T-cell (primary cell): ENCODE results near the gene GGT6. TPM values are rescaled to one million over a fixed set of nuclear protein-coding genes. Genes with fewer than 3 reads are reported as not detected.
A peak's percentile ranks its signal among the peaks of the same experiment; 100 is the strongest.

ENCODE experiments used
- ATAC-seq, 4 experiments: fragments of 200-7000 bp in 3 of 4; fragments of 150-1000 bp in 1 of 4; cut with Tn5 transposase; replicated peaks in 1 of 4; 1 replicate in 3 of 4; 2 replicates in 1 of 4; pipeline ENCODE4 v1.10.0; 2021; ENCODE audit warnings: moderate library complexity in 3 of 4, mild to moderate bottlenecking in 2 of 4, moderate number of reproducible peaks in 1 of 4
- CTCF ChIA-PET, 2 donors: fragments of 300-600 bp; sonication (Branson Sonifier 250); formaldehyde crosslinking; loops; one replicate each; lab custom pipeline; 2022; ENCODE audit warnings: antibody characterized with exemption in 2 of 2; lab: Charles Lee
- POLR2A ChIA-PET, 2 donors: fragments of 300-600 bp; sonication (Branson Sonifier 250); formaldehyde crosslinking; loops; one replicate each; lab custom pipeline; 2022; ENCODE audit warnings: antibody characterized with exemption in 2 of 2; lab: Charles Lee
- DNase-seq, 35 experiments: peaks; one replicate each; pipeline versions ENCODE4 v3.0.0 to v3.0.0-alpha.2; 2013 to 2023
- H3K27ac ChIP-seq: one replicate; pipeline ENCODE4 v1.5.1; 2013; ENCODE audit warnings: low read length
- H3K27me3 ChIP-seq, 2 experiments: replicated peaks in 1 of 2; 1 replicate in 1 of 2; 2 replicates in 1 of 2; pipeline versions ENCODE4 v1.6.1 to v1.7.0; 2013; ENCODE audit warnings: low read length in 1 of 2, mixed read lengths in 1 of 2; ENCODE audit not compliant: control insufficient read depth in 2 of 2, insufficient read depth in 2 of 2; ENCODE audit errors: extremely low read depth in 1 of 2
- H3K36me3 ChIP-seq, 2 donors: 1 replicate in 1 of 2; 2 replicates in 1 of 2; pipeline versions ENCODE4 v1.6.1 to v1.7.0; 2013; ENCODE audit warnings: low read length in 1 of 2; ENCODE audit not compliant: control insufficient read depth in 2 of 2, insufficient read depth in 1 of 2; ENCODE audit errors: extremely low read depth in 1 of 2
- H3K4me1 ChIP-seq, 2 experiments: 1 replicate in 1 of 2; 2 replicates in 1 of 2; pipeline versions ENCODE4 v1.6.1 to v1.7.0; 2013; ENCODE audit warnings: low read length in 2 of 2, mixed read lengths in 1 of 2; ENCODE audit not compliant: insufficient read depth in 2 of 2, control insufficient read depth in 1 of 2; ENCODE audit errors: extremely low read depth in 1 of 2
- H3K4me3 ChIP-seq, 2 donors: 1 replicate in 1 of 2; 2 replicates in 1 of 2; pipeline versions ENCODE4 v1.5.1 to v1.7.0; 2013; ENCODE audit warnings: mild to moderate bottlenecking in 2 of 2, low read length in 1 of 2, moderate library complexity in 1 of 2; ENCODE audit not compliant: control insufficient read depth in 1 of 2; ENCODE audit errors: extremely low read depth in 1 of 2
- H3K9me3 ChIP-seq: 2 replicates; pipeline ENCODE4 v1.7.0; 2013
- H3K27ac Mint-ChIP-seq, 2 donors: one replicate each; pipeline ENCODE4 v1.8.0; 2020 to 2021; ENCODE audit warnings: mild to moderate bottlenecking in 2 of 2, mixed read lengths in 2 of 2
- H3K27me3 Mint-ChIP-seq, 2 donors: one replicate each; pipeline ENCODE4 v1.8.0; 2021 to 2022; ENCODE audit warnings: mixed read lengths in 2 of 2
- H3K36me3 Mint-ChIP-seq: one replicate; pipeline ENCODE4 v1.8.0; 2021; ENCODE audit warnings: mixed read lengths
- H3K4me1 Mint-ChIP-seq, 3 donors: one replicate each; pipeline ENCODE4 v1.8.0; 2020 to 2022; ENCODE audit warnings: mixed read lengths in 3 of 3, mild to moderate bottlenecking in 1 of 3
- H3K4me3 Mint-ChIP-seq, 3 donors: one replicate each; pipeline ENCODE4 v1.8.0; 2020 to 2022; ENCODE audit warnings: mild to moderate bottlenecking in 3 of 3, mixed read lengths in 3 of 3, moderate library complexity in 3 of 3
- H3K9me3 Mint-ChIP-seq, 3 donors: one replicate each; pipeline ENCODE4 v1.8.0; 2020 to 2022; ENCODE audit warnings: mixed read lengths in 3 of 3
- WGBS: methylation state at CpG from one replicate; pipeline ENCODE4 v1.1.5; 2013; ENCODE audit warnings: missing lambda C conversion rate; ENCODE audit not compliant: insufficient coverage; 5-methylcytosine and 5-hydroxymethylcytosine counted together
- total RNA-seq, 35 experiments: library from RNA in 6 of 35; stranded (reverse) in 6 of 35; fragments of 120-200 nt in 1 of 35; gene quantifications; one replicate each; pipeline versions ENCODE4 v1.2.1 to v1.2.4 and lab custom pipeline; 2013 to 2026

Gene GGT6
- total RNA-seq, 5 donors from 2014 or later (not counting 1 experiment from before 2014, with no cell fraction given): not detected

- Histone ChIP-seq H3K27me3 (no peaks in the 10 kb centered on the region), H3K4me3 (no peak overlapping the region), H3K4me1 (peaks cover 9 to 31% of the 10 kb centered on the region in 2 experiments), H3K9me3 (no peaks in the 10 kb centered on the region), H3K27ac (no peak overlapping the region), H3K36me3 (peaks cover 0 to 5% of the 10 kb centered on the region in 2 donors)
- Mint-ChIP-seq H3K27ac (no peak overlapping the region), H3K9me3 (no peaks in the 10 kb centered on the region), H3K4me3 (no peak overlapping the region), H3K4me1 (peaks cover 41 to 49% (median 43%) of the 10 kb centered on the region in 3 donors), H3K36me3 (peaks cover 2% of the 10 kb centered on the region), H3K27me3 (no peaks in the 10 kb centered on the region)
- no peak for DNase-seq
- ChIA-PET POLR2A (no interaction called here), CTCF (no interaction called here)
- WGBS: 90% methylated on average over 23 of the region's 24 CpGs
- ATAC-seq: no peak
These were observed 1.9 kb downstream of the GGT6 start for GRCh38 chr17:4558347-4558971.

GRCh38 chr17:4557626-4558346 is 2.6 kb downstream of the GGT6 start:
- ATAC-seq (no peak), DNase-seq (no peak)
- ChIA-PET CTCF (interaction anchor here (0.6 to 1.0 kb wide), 2 partner anchors 8 to 9 kb away, joined by 4 read pairs; no protein-coding TSS in a partner anchor), POLR2A (interaction anchor here in 1 of 2 donors (0.6 kb wide), 2 partner anchors 12 to 613 kb away, joined by 3 to 4 read pairs; no protein-coding TSS in a partner anchor)
- no peaks in the 10 kb centered on the region for H3K27me3 Mint-ChIP-seq
- Histone ChIP-seq H3K4me3 (no peak overlapping the region), H3K36me3 (peaks cover 5 to 10% of the 10 kb centered on the region in 2 donors), H3K4me1 (peaks cover 9 to 30% of the 10 kb centered on the region in 2 experiments), H3K27ac (no peak overlapping the region), H3K27me3 (no peaks in the 10 kb centered on the region), H3K9me3 (no peaks in the 10 kb centered on the region)
- no peak overlapping the region for H3K27ac Mint-ChIP-seq
- H3K4me1 Mint-ChIP-seq: peaks cover 37 to 43% (median 37%) of the 10 kb centered on the region in 3 donors
- 80% methylated on average over 4 of the region's 6 CpGs for WGBS
- H3K36me3 Mint-ChIP-seq: peaks cover 2% of the 10 kb centered on the region
- H3K4me3 Mint-ChIP-seq: peak overlapping the region in 1 of 3 donors; percentile 9
- H3K9me3 Mint-ChIP-seq: no peaks in the 10 kb centered on the region

GRCh38 chr17:4556996-4557395 is 3.4 kb downstream of the GGT6 start:
- no peaks in the 10 kb centered on the region for H3K9me3 Mint-ChIP-seq

GRCh38 chr17:4555873-4556759 is 4.3 kb downstream of the GGT6 start:
- peaks cover 6% of the 10 kb centered on the region for H3K36me3 Mint-ChIP-seq
- ChIA-PET CTCF (interaction anchor here (0.7 to 1.0 kb wide), 2 partner anchors 9 to 132 kb away, joined by 3 to 4 read pairs; no protein-coding TSS in a partner anchor), POLR2A (interaction anchor here in 1 of 2 donors (0.7 kb wide), 1 partner anchor 106 kb away, joined by 3 read pairs; no protein-coding TSS in a partner anchor)
- H3K4me1 Mint-ChIP-seq: peaks cover 23 to 31% (median 26%) of the 10 kb centered on the region in 3 donors
- peak overlapping the region; percentile 97 to 98 for H3K27ac Mint-ChIP-seq
- no peaks in the 10 kb centered on the region for H3K9me3 Mint-ChIP-seq
- peak overlapping the region; percentile 80 for H3K27ac ChIP-seq
- ATAC-seq: no peak
- H3K4me3 ChIP-seq: peak overlapping the region; percentile 82 to 87
- H3K27me3 Mint-ChIP-seq: no peaks in the 10 kb centered on the region
- no peak for DNase-seq
- H3K4me3 Mint-ChIP-seq: peak overlapping the region; percentile 87 to 94 (median 94)
- H3K9me3 ChIP-seq: no peaks in the 10 kb centered on the region
- WGBS: 83% methylated on average over 9 of the region's 17 CpGs
- peaks cover 9 to 25% of the 10 kb centered on the region in 2 experiments for H3K4me1 ChIP-seq
- no peaks in the 10 kb centered on the region for H3K27me3 ChIP-seq
- peaks cover 12 to 23% of the 10 kb centered on the region in 2 donors for H3K36me3 ChIP-seq

More at GRCh38 chr17:4556996-4557395, 3.4 kb downstream of the GGT6 start:
- H3K27me3 ChIP-seq: no peaks in the 10 kb centered on the region
- 92% methylated on average over 2 of the region's 4 CpGs for WGBS
- no peak for ATAC-seq
- no peak overlapping the region for H3K4me3 ChIP-seq
- peaks cover 29 to 35% (median 29%) of the 10 kb centered on the region in 3 donors for H3K4me1 Mint-ChIP-seq
- H3K36me3 ChIP-seq: peaks cover 8 to 17% of the 10 kb centered on the region in 2 donors
- POLR2A ChIA-PET: interaction anchor here in 1 of 2 donors (0.6 kb wide), 2 partner anchors 12 to 614 kb away, joined by 3 to 4 read pairs; no protein-coding TSS in a partner anchor
- no peak for DNase-seq
- peak overlapping the region in 2 of 3 donors; percentile 9 to 87 for H3K4me3 Mint-ChIP-seq
- peaks cover 2% of the 10 kb centered on the region for H3K36me3 Mint-ChIP-seq
- H3K4me1 ChIP-seq: peaks cover 9 to 25% of the 10 kb centered on the region in 2 experiments
- H3K9me3 ChIP-seq: no peaks in the 10 kb centered on the region
- H3K27ac Mint-ChIP-seq: no peak overlapping the region
- no peak overlapping the region for H3K27ac ChIP-seq
- CTCF ChIA-PET: interaction anchor here (0.6 to 1.0 kb wide), 3 partner anchors 9 to 133 kb away, joined by 3 to 4 read pairs (median 4); no protein-coding TSS in a partner anchor
- H3K27me3 Mint-ChIP-seq: no peaks in the 10 kb centered on the region

- peak; percentile 88 to 98 (median 94) for DNase-seq
- Mint-ChIP-seq H3K9me3 (no peaks in the 10 kb centered on the region), H3K4me1 (peaks cover 23 to 29% (median 26%) of the 10 kb centered on the region in 3 donors), H3K27me3 (no peaks in the 10 kb centered on the region), H3K36me3 (peaks cover 15% of the 10 kb centered on the region), H3K4me3 (peak within 1 kb of the TSS; percentile 87 to 94 (median 94)), H3K27ac (peak within 1 kb of the TSS; percentile 97 to 98)
- Histone ChIP-seq H3K9me3 (no peaks in the 10 kb centered on the region), H3K4me1 (peaks cover 9 to 25% of the 10 kb centered on the region in 2 experiments), H3K4me3 (peak within 1 kb of the TSS; percentile 82 to 87), H3K27ac (peak within 1 kb of the TSS; percentile 80), H3K27me3 (no peaks in the 10 kb centered on the region), H3K36me3 (peaks cover 20 to 33% of the 10 kb centered on the region in 2 donors)
- POLR2A ChIA-PET: interaction anchor here in 1 of 2 donors (0.7 kb wide), 1 partner anchor 107 kb away, joined by 3 read pairs; no protein-coding TSS in a partner anchor
- peak; percentile 94 to 96 (median 96) for ATAC-seq
- CTCF ChIA-PET: interaction anchor here in 1 of 2 donors (0.6 kb wide), 1 partner anchor 146 kb away, joined by 3 read pairs; no protein-coding TSS in a partner anchor
- WGBS: under 1% methylated on average over 68 of the region's 69 CpGs
These were observed 5.2 kb downstream of the GGT6 start, which contains the start of gene MYBBP1A for GRCh38 chr17:4554997-4555799. MYBBP1A (minus strand) TSS chr17:4555384; CDS start chr17:4555324, 60 bp downstream.
